Karpas-422 (cell line): ENCODE data around the gene WASL. TPM values are rescaled to one million over a fixed set of nuclear protein-coding genes. Genes with fewer than 3 reads are reported as not detected.

Experiments used
- DNase-seq: peaks from one replicate; pipeline ENCODE4 v3.0.0-alpha.2; 2015
- H2AFZ ChIP-seq: fragments of 200-600 bp; sonication (generic); 2 replicates; pipeline ENCODE4 v1.6.1; 2014; ENCODE audit warnings: antibody characterized with exemption, low read length, mixed read lengths
- H3K27ac ChIP-seq: fragments of 200-600 bp; sonication (generic); 2 replicates; pipeline ENCODE4 v1.5.1; 2014; ENCODE audit warnings: mild to moderate bottlenecking, low read length, moderate library complexity
- H3K27me3 ChIP-seq: fragments of 200-600 bp; sonication (generic); 2 replicates; pipeline ENCODE4 v1.6.1; 2014; ENCODE audit warnings: low read length, mixed read lengths
- H3K36me3 ChIP-seq: fragments of 200-600 bp; sonication (generic); 2 replicates; pipeline ENCODE4 v1.6.1; 2014; ENCODE audit warnings: low read length, mixed read lengths; ENCODE audit not compliant: insufficient read depth
- H3K4me1 ChIP-seq: fragments of 200-600 bp; sonication (generic); 2 replicates; pipeline ENCODE4 v1.6.1; 2014; ENCODE audit warnings: mild to moderate bottlenecking, low read length, mixed read lengths
- H3K4me2 ChIP-seq: fragments of 200-600 bp; sonication (generic); 2 replicates; pipeline ENCODE4 v1.6.1; 2014; ENCODE audit warnings: low read length, low read depth, mild to moderate bottlenecking; ENCODE audit not compliant: poor library complexity, severe bottlenecking
- H3K4me3 ChIP-seq: fragments of 200-600 bp; sonication (generic); 2 replicates; pipeline ENCODE4 v1.5.1; 2014; ENCODE audit warnings: mild to moderate bottlenecking, antibody characterized with exemption, low read length, mixed read lengths
- H3K79me2 ChIP-seq: fragments of 200-600 bp; sonication (generic); 2 replicates; pipeline ENCODE4 v1.6.1; 2014; ENCODE audit warnings: mild to moderate bottlenecking, low read length, mixed read lengths
- H3K9ac ChIP-seq: fragments of 200-600 bp; sonication (generic); 2 replicates; pipeline ENCODE4 v1.6.0; 2014; ENCODE audit warnings: low read length
- H3K9me2 ChIP-seq: fragments of 200-600 bp; sonication (generic), shearing (Covaris generic); replicated peaks from 2 replicates; pipeline ENCODE4 v1.6.0; 2014; ENCODE audit warnings: mild to moderate bottlenecking, low read length, moderate library complexity; ENCODE audit not compliant: insufficient read depth
- H3K9me3 ChIP-seq: fragments of 300-700, 200-600 bp; sonication (generic); 2 replicates; pipeline ENCODE4 v1.6.1; 2014; ENCODE audit warnings: low read length, mixed read lengths
- H4K20me1 ChIP-seq: fragments of 200-600 bp; sonication (generic); 2 replicates; pipeline ENCODE4 v1.6.1; 2014; ENCODE audit warnings: mild to moderate bottlenecking, antibody characterized with exemption, low read length, low read depth; ENCODE audit not compliant: insufficient read depth
- total RNA-seq: library from RNA; depleted of rRNA; stranded (reverse); fragments of >200 nt; shearing (Covaris generic); gene quantifications from 2 replicates; pipeline ENCODE4 v1.2.3, GENCODE V29; 2014; ENCODE audit warnings: low replicate concordance

The WASL gene
- total RNA-seq, 1 experiment from 2014 or later = 12.1 TPM

DNA sequence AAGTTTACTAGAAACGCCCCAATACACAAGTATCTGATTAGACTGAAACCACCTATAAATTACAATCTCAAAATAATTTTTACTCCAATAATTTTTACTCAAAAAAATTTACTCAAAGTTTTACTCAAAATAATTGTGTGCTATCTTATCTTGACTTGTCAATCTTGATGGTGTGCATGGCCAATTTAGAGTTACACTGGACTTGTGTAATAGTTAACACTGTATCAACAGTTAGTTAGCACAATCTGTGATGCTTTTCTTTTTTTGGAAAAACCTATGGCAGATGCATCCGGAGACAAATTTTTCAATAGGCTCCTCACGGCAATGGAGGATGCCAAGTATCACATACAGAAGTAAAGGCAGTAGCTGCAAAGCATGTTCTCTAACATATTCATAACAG is 68.2 kb downstream of the WASL start:
- H3K4me1 ChIP-seq = peaks cover 8% of the 10 kb centered on the region

GRCh38 chr7:123679614-123680013 is 69.2 kb downstream of the WASL start:
- Histone ChIP-seq H3K4me1 (no peaks in the 10 kb centered on the region), H3K27me3 (no peaks in the 10 kb centered on the region), H3K9me3 (no peaks in the 10 kb centered on the region), H4K20me1 (peaks cover 5% of the 10 kb centered on the region; the same call in 1 of the 2 replicates), H3K4me2 (no peak overlapping the region), H3K27ac (no peak overlapping the region), H3K79me2 (no peaks in the 10 kb centered on the region), H3K36me3 (peaks cover 22% of the 10 kb centered on the region; the same call in 1 of the 2 replicates), H3K4me3 (no peak overlapping the region), H3K9ac (no peak overlapping the region), H2AFZ (no peak overlapping the region), H3K9me2 (no peaks in the 10 kb centered on the region)
- no peak for DNase-seq

More for the DNA sequence above, 68.2 kb downstream of the WASL start:
- no peak overlapping the region for H3K4me3 ChIP-seq
- no peaks in the 10 kb centered on the region for H3K9me3 ChIP-seq
- H4K20me1 ChIP-seq = peaks cover 5% of the 10 kb centered on the region; the same call in 1 of the 2 replicates
- DNase-seq = no peak
- no peaks in the 10 kb centered on the region for H3K27me3 ChIP-seq
- no peaks in the 10 kb centered on the region for H3K9me2 ChIP-seq
- H3K9ac ChIP-seq = no peak overlapping the region
- no peak overlapping the region for H3K4me2 ChIP-seq
- H3K27ac ChIP-seq = no peak overlapping the region
- no peaks in the 10 kb centered on the region for H3K79me2 ChIP-seq
- H2AFZ ChIP-seq = no peak overlapping the region
- H3K36me3 ChIP-seq = peaks cover 22% of the 10 kb centered on the region; the same call in 1 of the 2 replicates

GRCh38 chr7:123677061-123677715 is 71.6 kb downstream of the WASL start:
- no peak overlapping the region for H3K4me3 ChIP-seq
- no peaks in the 10 kb centered on the region for H3K4me1 ChIP-seq
- H3K27me3 ChIP-seq = no peaks in the 10 kb centered on the region
- H3K9me2 ChIP-seq = no peaks in the 10 kb centered on the region
- H3K27ac ChIP-seq = no peak overlapping the region
- H3K4me2 ChIP-seq = no peak overlapping the region
- H3K36me3 ChIP-seq = peaks cover 11% of the 10 kb centered on the region; the same call in 1 of the 2 replicates
- no peak for DNase-seq
- no peak overlapping the region for H3K9ac ChIP-seq
- H4K20me1 ChIP-seq = peaks cover 5% of the 10 kb centered on the region; the same call in 1 of the 2 replicates
- H2AFZ ChIP-seq = no peak overlapping the region
- H3K9me3 ChIP-seq = no peaks in the 10 kb centered on the region
- H3K79me2 ChIP-seq = no peaks in the 10 kb centered on the region

DNA sequence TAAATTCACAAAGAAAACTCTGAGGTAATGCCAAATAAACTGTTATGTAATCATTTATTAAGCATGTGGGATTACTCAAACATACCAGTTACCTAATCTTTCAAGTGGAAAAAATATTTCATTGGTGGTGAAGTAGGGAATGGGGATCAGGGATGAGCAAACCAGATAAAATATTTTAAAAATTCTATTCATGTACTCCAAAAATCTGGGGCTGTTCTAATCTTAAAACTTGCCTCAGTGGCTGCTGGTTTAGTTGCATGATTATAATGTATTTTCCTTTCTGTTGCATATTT is 73.7 kb downstream of the WASL start:
- H2AFZ ChIP-seq = no peak overlapping the region

DNA sequence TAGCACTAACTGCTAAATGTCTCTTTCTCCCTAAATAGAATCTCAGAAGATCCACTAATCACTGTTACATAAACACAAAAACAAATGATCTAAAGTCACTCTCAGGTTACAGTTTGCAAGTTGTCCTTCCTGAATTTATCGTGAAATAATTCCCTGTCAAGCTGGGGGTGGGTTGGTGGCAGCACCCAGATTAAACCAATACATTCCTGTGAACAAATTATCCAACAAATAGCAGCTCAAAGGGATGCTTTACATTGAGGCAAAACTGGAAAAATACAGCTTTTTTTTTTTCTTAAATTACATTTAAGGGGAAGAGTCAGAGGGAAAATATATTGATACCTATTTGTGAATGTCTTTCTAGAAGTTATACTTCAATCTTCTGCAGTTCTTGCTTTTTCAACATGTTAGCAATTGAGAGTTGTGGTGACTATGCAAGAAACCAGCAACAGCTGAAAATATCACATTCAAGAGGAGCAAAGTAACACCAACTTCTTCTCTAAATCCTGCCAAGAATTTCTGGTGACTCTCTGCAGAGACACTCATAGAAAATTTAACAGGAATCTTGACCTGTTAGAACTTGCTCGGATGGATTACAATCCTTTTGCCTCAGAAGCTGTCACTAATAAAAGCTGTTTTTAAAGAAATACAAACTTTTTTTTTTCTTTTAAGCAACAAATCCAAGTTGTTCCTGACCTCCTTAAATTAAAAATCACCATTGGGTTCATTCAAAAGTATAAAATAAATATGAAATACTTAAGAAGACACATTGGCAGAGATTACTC is 74.2 kb downstream of the WASL start:
- Histone ChIP-seq H4K20me1 (peaks cover 5% of the 10 kb centered on the region; the same call in 1 of the 2 replicates), H3K9me3 (no peaks in the 10 kb centered on the region), H3K4me3 (no peak overlapping the region), H3K4me2 (no peak overlapping the region), H3K79me2 (no peaks in the 10 kb centered on the region), H3K27me3 (no peaks in the 10 kb centered on the region), H2AFZ (no peak overlapping the region), H3K9me2 (no peaks in the 10 kb centered on the region), H3K4me1 (no peaks in the 10 kb centered on the region), H3K27ac (no peak overlapping the region), H3K9ac (no peak overlapping the region), H3K36me3 (no peaks in the 10 kb centered on the region)
- DNase-seq = no peak

More for the DNA sequence above, 73.7 kb downstream of the WASL start:
- no peak overlapping the region for H3K9ac ChIP-seq
- no peaks in the 10 kb centered on the region for H3K9me2 ChIP-seq
- peaks cover 5% of the 10 kb centered on the region; the same call in 1 of the 2 replicates for H4K20me1 ChIP-seq
- H3K27ac ChIP-seq = no peak overlapping the region
- no peak overlapping the region for H3K4me2 ChIP-seq
- no peak for DNase-seq
- H3K36me3 ChIP-seq = no peaks in the 10 kb centered on the region
- no peaks in the 10 kb centered on the region for H3K27me3 ChIP-seq
- H3K4me3 ChIP-seq = no peak overlapping the region
- no peaks in the 10 kb centered on the region for H3K79me2 ChIP-seq
- H3K4me1 ChIP-seq = no peaks in the 10 kb centered on the region
- no peaks in the 10 kb centered on the region for H3K9me3 ChIP-seq

- Histone ChIP-seq H3K9me2 (no peaks in the 10 kb centered on the region), H3K9ac (no peak overlapping the region), H3K9me3 (no peaks in the 10 kb centered on the region), H3K79me2 (no peaks in the 10 kb centered on the region), H3K27ac (no peak overlapping the region), H3K4me1 (no peaks in the 10 kb centered on the region), H3K27me3 (no peaks in the 10 kb centered on the region), H2AFZ (no peak overlapping the region), H3K4me3 (no peak overlapping the region), H3K36me3 (no peaks in the 10 kb centered on the region), H4K20me1 (peaks cover 5% of the 10 kb centered on the region; the same call in 1 of the 2 replicates), H3K4me2 (no peak overlapping the region)
- no peak for DNase-seq
Observed at GRCh38 chr7:123673752-123674398, 74.9 kb downstream of the WASL start.

DNA sequence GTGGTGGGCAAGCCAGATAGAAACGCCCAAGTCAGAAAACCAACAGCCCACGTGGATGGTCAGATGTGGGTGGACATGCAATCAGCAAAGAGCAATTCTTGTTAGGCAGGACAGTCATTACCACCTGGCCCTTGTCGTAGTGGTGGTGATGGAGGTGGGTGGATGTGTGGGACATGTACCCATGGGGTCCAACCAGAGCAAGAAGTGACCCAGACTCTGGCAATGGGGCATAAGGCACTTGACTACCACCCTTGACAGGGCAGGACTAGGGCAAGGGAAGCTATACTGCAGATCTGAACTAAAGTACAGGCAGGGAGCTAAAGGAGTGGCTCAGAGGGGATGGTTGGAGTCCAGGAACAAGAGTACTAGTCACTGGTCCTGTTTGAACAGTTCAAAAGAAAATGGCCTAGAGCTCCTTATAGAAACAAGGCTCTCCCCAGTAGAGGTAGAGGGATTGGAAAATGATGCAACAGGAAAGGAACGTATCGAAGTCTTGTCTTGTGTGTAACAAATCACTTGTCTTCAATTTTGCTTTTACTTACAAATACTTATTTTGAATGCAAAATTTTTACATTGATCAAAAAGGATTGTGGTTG is 75.6 kb downstream of the WASL start:
- no peaks in the 10 kb centered on the region for H3K36me3 ChIP-seq
- H4K20me1 ChIP-seq = peaks cover 2% of the 10 kb centered on the region; the same call in 1 of the 2 replicates
- H3K4me2 ChIP-seq = no peak overlapping the region
- no peak overlapping the region for H3K4me3 ChIP-seq
- H3K4me1 ChIP-seq = no peaks in the 10 kb centered on the region
- no peak for DNase-seq
- no peak overlapping the region for H2AFZ ChIP-seq
- no peaks in the 10 kb centered on the region for H3K27me3 ChIP-seq
- H3K9ac ChIP-seq = no peak overlapping the region
- no peaks in the 10 kb centered on the region for H3K79me2 ChIP-seq
- H3K9me3 ChIP-seq = no peaks in the 10 kb centered on the region
- H3K27ac ChIP-seq = no peak overlapping the region
- H3K9me2 ChIP-seq = no peaks in the 10 kb centered on the region

DNA sequence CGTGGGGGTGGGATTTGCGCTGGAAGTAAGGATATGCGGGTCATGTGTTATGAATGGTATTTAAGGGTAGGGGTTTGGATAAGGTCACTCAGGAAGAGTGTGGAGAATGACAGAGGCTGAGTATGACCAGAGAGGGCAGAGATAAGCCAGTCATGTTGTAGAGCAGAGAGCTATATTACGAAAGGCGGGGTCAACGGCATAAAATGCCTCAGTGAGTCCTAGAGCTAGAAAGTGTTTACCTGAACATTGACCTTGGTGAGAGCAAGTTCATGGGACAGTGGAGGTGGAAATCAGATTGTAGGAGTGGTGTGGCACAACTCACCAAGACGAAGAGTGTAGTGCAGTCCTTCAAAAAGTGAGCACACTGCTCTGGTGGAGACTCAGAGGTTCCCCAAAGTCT is 79.3 kb downstream of the WASL start:
- Histone ChIP-seq H2AFZ (no peak overlapping the region), H3K4me1 (no peaks in the 10 kb centered on the region), H4K20me1 (no peaks in the 10 kb centered on the region), H3K9ac (no peak overlapping the region), H3K27ac (no peak overlapping the region), H3K36me3 (no peaks in the 10 kb centered on the region), H3K4me2 (no peak overlapping the region), H3K9me3 (no peaks in the 10 kb centered on the region), H3K9me2 (no peaks in the 10 kb centered on the region), H3K79me2 (no peaks in the 10 kb centered on the region), H3K27me3 (no peaks in the 10 kb centered on the region), H3K4me3 (no peak overlapping the region)
- no peak for DNase-seq
